MG63 (cell line): ENCODE results near the gene CHST12. TPM values are rescaled to one million over a fixed set of nuclear protein-coding genes. Genes with fewer than 3 reads are reported as not detected.

Source experiments
- DNase-seq: peaks from one replicate; pipeline ENCODE4 v3.0.0-alpha.2; 2020
- H3K27me3 ChIP-seq: fragments of 250-450 bp; sonication (Bioruptor Pico); 2 replicates; pipeline ENCODE4 v1.5.1; 2020; ENCODE audit warnings: mild to moderate bottlenecking, moderate library complexity
- H3K36me3 ChIP-seq: fragments of 250-450 bp; sonication (Bioruptor Pico); 2 replicates; pipeline ENCODE4 v1.5.1; 2020; ENCODE audit warnings: mild to moderate bottlenecking, moderate library complexity
- H3K4me3 ChIP-seq: fragments of 250-450 bp; sonication (Bioruptor Pico); 2 replicates; pipeline ENCODE4 v1.5.1; 2020; ENCODE audit warnings: mild to moderate bottlenecking, moderate library complexity
- H3K9me3 ChIP-seq: fragments of 250-450 bp; sonication (Bioruptor Pico); 2 replicates; pipeline ENCODE4 v1.5.1; 2020; ENCODE audit warnings: mild to moderate bottlenecking, moderate library complexity
- total RNA-seq: library from RNA; depleted of rRNA; stranded (reverse); fragments of >200 nt; shearing (Covaris generic); gene quantifications from 2 replicates; pipeline ENCODE4 v1.2.3, GENCODE V29; 2014; ENCODE audit warnings: low replicate concordance; rRNA removed

CHST12 gene
- total RNA-seq, 1 experiment from 2014 or later = 25.5 TPM

DNA sequence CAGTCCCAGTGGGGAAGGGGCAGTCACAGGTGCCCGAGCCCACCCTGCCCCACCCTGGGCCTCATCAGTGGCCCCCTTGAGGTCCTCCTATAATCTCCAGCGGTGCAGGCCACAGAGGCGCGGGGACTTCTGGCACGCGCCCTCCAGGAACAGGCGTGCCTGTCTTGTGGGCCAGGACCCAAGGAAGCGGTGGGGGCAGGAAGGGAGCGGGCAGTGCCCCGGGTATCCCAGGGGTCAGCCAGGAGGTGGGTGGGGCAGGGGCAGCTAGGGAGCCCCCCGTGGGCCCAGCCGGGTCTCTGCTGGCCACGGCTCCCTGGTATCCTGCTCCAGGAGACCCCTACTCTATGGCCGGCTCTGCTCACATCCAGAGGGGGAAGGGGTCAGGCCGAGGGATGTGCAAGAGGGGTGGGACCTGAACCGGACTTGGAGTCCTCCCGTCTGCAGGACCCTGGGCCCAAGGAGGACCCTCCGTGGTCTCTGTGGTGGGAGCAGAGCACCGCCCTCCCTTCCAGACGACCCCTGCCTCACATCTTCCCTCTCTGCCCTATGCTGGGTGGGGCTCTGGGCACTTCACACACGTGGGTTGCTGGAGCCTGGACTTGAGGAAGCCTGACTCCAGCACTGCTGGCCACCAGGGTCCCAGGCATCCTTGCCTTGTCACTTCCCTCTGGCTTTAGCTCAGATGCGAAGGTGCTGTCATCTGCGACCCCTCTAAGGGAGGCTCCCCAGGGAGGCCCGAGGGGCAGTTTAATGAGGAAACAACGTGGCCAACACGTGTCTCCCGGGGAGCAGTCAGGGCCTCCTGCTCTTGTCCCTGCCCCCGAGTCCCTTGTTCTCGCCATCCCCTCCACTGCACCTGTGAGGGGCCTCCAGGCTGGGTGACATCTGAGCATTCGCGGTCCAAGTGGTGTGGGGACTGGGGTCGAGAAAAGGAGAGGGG is 91.0 kb downstream of the CHST12 start:
- Histone ChIP-seq H3K27me3 (no peaks in the 10 kb centered on the region), H3K9me3 (no peaks in the 10 kb centered on the region), H3K36me3 (no peaks in the 10 kb centered on the region), H3K4me3 (no peak overlapping the region)
- no peak for DNase-seq

DNA sequence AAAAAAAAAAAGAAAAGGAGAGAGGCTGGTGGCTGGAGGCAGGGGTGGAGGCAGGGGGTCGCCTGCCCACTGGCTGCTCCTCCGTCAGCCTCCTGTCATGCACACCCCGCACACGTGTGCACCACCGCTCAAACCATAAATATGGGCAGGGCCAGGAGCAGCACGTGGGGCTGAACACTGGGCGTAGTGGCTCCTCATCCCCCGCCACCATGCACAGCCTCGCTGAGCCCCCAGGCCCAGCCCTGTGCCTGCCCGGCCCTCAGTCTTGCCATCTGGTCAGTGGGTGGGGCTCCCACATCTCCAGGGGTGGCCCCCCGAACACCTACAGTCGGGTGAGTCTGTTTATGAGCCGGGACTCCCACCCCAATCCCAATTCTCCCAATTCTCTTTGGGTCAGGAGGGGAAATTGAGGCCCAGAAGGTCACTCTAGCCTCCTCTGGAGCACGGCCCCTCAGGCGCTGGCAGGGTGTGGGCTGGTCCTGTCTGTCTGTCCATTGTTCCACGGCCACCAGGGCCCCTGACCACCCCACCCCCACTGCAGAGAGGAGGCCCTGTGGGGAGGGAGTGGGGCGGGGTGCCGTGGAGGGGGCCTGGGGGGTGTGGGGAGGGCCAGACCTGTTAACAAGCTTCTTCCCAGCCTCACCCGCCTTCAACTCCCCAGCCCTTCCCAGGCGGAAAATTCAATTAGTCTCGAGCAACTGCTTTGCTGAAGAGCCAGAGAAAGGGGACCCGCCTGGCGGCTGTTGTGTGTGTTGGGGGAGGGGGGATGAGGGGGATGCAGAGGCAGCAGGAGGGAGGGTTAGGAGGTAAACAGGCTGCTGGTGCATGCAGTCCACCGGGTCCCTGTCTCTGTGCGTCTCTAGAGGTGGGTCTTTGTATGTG is 92.2 kb downstream of the CHST12 start:
- no peak for DNase-seq
- Histone ChIP-seq H3K9me3 (no peaks in the 10 kb centered on the region), H3K27me3 (no peaks in the 10 kb centered on the region), H3K36me3 (no peaks in the 10 kb centered on the region), H3K4me3 (no peak overlapping the region)

DNA sequence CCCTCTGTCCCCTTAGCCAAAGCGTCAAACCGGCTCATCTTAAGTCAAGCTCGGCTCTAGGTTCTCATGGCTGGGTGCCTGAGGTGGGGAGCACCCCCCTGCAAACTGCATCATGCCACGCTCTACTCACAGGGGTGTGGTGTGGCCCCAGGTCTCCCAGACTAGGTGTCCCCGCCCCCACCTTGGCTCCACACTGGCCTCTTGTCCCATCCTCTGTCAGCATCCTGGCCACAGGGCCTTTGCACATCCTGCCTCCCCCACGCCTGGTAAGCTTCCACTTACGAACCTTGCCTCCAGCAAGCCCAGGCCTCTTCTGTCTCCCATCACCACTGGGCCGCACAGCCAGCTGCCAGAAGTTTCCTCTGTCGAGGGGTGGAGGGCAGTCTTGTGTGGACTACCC is 93.0 kb downstream of the CHST12 start:
- no peak for DNase-seq
- Histone ChIP-seq H3K9me3 (no peaks in the 10 kb centered on the region), H3K36me3 (no peaks in the 10 kb centered on the region), H3K27me3 (no peaks in the 10 kb centered on the region), H3K4me3 (no peak overlapping the region)

DNA sequence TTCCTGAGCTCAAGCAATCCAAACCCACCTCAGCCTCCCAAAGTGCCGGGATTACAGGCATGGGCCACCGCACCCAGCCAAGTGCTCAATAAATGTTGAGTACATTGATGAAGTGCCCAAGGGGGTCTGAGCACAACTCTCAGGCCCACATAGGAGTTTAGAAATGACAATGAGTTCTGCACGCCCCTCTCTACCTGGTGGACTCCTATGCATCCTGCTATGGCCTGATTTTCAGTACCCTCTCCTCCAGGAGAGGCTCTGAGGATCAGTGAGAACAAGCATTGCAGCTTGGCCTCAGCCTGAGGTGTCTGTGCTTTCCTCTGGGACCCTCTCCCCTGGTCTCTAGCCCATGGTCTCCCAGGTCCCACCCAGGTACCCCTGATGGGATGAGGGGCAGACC is 93.7 kb downstream of the CHST12 start:
- Histone ChIP-seq H3K4me3 (no peak overlapping the region), H3K27me3 (no peaks in the 10 kb centered on the region), H3K9me3 (no peaks in the 10 kb centered on the region), H3K36me3 (no peaks in the 10 kb centered on the region)
- no peak for DNase-seq

DNA sequence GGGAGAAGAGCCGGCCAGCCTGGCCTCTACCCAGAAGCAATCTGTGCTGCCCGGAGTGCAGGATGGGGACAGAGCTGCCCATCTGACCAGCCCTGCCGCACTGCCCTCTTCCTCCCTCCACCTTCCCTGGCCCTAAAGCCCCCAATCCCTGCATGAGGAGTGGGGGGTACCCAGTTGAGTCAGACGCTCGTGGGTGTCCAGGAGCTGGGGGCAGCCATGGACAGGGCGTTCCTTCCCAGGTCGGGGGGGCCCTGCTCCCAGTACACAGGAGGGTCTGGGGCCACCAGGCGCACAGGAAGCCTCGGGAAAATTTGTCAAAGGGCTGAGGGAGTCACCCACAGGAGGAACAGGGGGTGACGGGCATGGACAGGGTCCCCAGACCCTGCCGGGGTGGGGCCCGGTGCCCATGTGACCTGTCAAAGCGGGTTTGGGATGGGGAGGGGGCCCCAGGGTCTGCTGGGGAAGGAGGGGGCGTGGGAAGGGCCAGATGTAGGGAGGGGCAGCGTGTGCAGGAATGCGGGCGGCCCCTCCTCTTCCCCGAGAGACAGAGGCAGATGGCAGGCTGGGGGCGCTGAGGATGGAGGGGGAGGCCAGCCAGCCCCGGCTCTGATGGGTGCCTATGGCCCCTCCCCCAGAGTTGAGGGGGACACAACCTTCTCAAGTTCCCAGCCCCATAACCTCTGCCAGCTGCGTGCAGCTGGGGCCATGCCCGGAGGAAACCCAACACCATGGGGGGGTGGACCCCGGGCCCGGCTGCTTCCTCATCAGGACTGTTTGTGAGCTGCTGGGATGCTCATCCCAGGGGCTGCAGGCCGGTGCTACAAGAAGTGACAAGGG is 94.3 kb downstream of the CHST12 start:
- Histone ChIP-seq H3K4me3 (no peak overlapping the region), H3K36me3 (no peaks in the 10 kb centered on the region), H3K9me3 (no peaks in the 10 kb centered on the region), H3K27me3 (no peaks in the 10 kb centered on the region)
- no peak for DNase-seq

Other genes with a start within 250 kb of the CHST12 start
- gene MAD1L1, start 170.7 kb upstream of the CHST12 start, total RNA-seq = 58.7 and 65.1 TPM in 2 replicates
- 28.0 and 32.2 TPM in 2 replicates for gene MRM2, start 161.4 kb upstream of the CHST12 start, total RNA-seq
- gene NUDT1, start 161.4 kb upstream of the CHST12 start, total RNA-seq = 46.6 and 68.4 TPM in 2 replicates
- 14.3 and 26.8 TPM in 2 replicates for gene SNX8, start 89.2 kb upstream of the CHST12 start, total RNA-seq
- 270 and 299 TPM in 2 replicates for gene EIF3B, start 48.8 kb upstream of the CHST12 start, total RNA-seq
- not detected in 2 replicates for gene GRIFIN, start 72.8 kb downstream of the CHST12 start, total RNA-seq
- gene LFNG, start 116.2 kb downstream of the CHST12 start, total RNA-seq = 2.9 and 6.0 TPM in 2 replicates
- gene BRAT1, start 151.9 kb downstream of the CHST12 start, total RNA-seq = 43.2 and 59.7 TPM in 2 replicates
- gene IQCE, start 155.4 kb downstream of the CHST12 start, total RNA-seq = 8.6 and 18.2 TPM in 2 replicates
- gene TTYH3, start 228.4 kb downstream of the CHST12 start, total RNA-seq = 15.8 and 29.8 TPM in 2 replicates